ENCODE data around the gene TJP3.

DNA sequence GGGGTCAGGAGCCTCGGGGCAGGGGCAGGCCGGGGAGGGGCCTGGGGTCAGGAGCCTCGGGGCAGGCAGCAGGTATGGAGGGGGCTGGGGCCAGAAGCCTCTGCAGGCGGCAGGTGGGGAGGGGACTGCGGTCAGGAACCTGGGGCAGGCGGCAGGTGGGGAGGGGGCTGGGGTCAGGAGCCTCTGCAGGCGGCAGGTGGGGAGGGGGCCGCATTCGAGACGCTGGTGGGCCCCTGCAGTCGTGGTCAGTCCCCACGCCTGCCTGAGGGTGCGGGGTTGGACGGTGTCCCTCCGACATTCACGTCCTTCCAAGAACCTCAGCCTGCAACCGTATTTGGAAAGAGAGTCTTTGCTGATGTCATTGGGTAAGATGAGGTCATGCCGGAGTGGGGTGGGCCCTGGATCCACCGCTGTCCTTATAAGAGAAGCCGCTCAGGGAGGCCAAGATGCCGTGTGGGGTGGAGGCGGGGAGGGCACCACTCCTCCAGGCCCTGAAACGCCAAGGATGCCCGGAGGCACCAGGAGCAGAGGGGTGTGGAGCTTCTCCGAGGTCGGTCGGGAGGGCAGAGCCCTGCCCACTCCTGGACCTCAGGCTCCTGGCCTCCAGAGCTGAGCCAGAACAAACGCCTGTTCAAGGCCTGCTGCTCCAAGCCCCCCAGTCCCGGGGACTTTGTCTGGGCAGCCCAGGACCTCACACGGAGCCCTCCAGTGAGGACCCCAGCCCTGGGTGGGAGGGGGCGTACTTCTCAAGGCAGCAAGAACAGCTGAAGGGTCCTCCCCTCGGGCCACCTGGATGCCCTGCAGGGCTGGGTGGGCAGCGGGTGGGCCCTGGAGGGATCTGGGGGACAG, 38.0 kb upstream of the TJP3 start:
- TF ChIP-seq, protein P1, sequence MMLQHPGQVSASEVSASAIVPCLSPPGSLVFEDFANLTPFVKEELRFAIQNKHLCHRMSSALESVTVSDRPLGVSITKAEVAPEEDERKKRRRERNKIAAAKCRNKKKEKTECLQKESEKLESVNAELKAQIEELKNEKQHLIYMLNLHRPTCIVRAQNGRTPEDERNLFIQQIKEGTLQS (IDR thresholded peaks at IDR 0.05; ENCODE audit: borderline replicate concordance, extremely low read depth, low read depth, low read length) = no peak
- TF ChIP-seq GABPA (IDR thresholded peaks at IDR 0.05; ENCODE audit: low read depth) = no peak

All from GM12878 (cell line).